Activated T-cell treated with anti-CD3 and anti-CD28 coated beads for 24 hours (primary cell): ENCODE results near the gene TMEM240.
"Not testable (repeated sequence)": the region's sequence is repeated elsewhere in the genome, so short reads cannot be mapped to it uniquely, and the experiment has no call there.

Experiments used
- DNase-seq: peaks from one replicate; pipeline ENCODE4 v3.0.0-alpha.2; 2020; ENCODE audit warnings: low read depth

Gene TMEM240

DNA sequence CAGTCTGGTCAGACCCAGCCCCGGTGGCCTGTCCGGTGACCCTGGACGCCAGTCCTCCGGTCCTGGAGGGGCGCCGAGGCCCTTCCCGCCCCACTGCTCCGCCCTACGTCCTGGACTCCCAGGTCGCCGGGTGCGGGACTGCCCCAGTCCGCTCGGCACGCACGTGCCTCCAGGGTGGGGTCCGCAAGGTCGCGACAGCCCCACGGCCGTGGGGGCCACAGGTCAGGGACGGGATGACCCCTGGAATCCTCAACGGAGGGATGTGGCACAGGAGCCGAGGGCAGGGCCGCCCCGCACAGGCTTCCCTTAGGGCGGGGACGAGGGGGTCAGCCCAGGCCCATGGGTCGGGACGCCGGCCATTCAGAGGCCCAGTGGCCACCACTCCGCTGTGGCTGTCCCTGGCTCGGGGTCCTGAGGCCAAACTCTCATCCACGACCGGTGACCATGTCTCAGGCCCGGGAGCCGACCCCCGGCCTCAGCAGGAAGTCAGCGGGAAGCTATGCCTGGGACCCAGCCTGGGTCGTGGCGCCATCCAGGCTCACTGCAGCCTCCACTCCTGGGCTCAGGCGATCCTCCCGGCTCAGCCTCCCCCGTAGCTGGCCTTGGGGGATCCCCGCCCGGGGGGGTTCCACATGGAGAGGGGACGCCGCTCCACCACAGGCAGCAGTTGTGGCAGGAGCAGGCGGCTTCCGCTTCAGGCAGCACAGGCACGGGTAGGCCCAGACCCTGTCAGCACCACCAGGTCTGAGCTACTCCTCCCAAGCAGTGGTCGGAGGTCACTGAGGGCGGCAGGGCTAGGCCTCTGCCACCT, 599 bp upstream of the TMEM240 start:
- DNase-seq: no peak

- DNase-seq: no peak
Measured at GRCh38 chr1:1539310-1540089, 924 bp downstream of the TMEM240 start.

GRCh38 chr1:1538989-1539309, 1.5 kb downstream of the TMEM240 start:
- no peak for DNase-seq

GRCh38 chr1:1538334-1538733, 2.1 kb downstream of the TMEM240 start:
- no peak for DNase-seq

- DNase-seq: no peak
Measured at GRCh38 chr1:1537626-1538250, 2.7 kb downstream of the TMEM240 start.

- DNase-seq: no peak
Measured at GRCh38 chr1:1536938-1537546, 3.4 kb downstream of the TMEM240 start.

- DNase-seq: no peak
Measured at GRCh38 chr1:1536019-1536937, 4.1 kb downstream of the TMEM240 start.

DNA sequence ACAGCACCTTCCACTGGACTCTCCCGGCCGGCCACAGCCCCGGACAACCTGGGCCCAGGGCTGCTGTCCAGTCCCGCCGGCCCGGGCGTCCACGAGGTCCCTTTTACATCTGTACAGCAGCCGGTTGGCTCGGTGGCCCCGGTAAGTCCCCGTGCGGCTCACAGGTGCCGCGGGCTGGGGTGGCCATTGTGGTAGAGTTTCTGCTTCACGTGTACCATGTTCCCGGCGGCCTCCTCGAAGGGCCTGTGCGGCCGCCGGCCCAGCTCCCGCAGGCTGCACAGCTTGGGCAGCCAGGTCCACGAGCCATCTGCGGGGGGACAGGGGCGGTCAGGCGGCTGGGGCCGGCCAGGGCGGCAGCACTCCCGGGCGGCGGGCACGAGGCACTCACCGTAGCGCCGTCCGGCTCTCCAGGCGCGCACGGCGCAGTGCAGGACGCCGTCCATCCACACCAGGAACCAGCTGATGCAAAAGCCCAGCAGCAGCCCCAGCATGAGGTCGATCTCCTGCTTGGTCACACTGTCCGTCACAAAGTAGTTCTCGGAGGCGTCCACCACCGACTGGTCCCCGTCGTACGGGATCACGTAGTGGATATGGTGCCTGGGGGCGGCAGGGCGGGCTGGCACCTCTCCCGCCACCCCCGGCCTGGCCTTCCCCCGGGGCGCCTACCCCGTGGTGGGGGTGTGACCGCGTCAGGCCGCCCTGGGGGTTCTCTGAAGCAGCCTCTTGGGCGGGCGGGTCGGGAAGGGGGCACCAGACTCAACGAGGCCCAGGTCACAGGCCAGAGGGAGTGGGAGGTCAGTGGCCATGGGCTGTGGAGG, 5.0 kb downstream of the TMEM240 start:
- no peak for DNase-seq

GRCh38 chr1:1534401-1535154, 5.8 kb downstream of the TMEM240 start:
- DNase-seq: no peak

DNA sequence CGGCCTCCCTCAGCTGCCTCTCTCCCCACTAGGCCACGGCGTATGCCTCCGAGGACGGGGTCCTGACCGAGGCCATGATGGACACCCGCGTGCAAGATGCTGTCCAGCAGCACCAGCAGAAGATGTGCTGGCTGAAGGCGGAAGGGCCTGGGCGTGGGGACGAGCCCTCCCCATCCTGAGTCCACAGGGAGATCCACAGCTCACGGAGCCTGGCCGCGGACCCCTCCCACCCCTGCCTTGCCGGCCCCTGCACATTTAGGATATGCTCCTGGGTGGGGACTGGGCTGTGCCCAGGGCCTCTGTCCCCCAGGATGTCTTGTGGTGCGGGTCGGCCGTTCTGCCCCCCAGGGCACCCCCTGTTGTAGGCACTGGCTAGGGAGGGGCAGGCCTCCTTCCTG, 6.5 kb downstream of the TMEM240 start:
- DNase-seq: not testable (repeated sequence)

DNA sequence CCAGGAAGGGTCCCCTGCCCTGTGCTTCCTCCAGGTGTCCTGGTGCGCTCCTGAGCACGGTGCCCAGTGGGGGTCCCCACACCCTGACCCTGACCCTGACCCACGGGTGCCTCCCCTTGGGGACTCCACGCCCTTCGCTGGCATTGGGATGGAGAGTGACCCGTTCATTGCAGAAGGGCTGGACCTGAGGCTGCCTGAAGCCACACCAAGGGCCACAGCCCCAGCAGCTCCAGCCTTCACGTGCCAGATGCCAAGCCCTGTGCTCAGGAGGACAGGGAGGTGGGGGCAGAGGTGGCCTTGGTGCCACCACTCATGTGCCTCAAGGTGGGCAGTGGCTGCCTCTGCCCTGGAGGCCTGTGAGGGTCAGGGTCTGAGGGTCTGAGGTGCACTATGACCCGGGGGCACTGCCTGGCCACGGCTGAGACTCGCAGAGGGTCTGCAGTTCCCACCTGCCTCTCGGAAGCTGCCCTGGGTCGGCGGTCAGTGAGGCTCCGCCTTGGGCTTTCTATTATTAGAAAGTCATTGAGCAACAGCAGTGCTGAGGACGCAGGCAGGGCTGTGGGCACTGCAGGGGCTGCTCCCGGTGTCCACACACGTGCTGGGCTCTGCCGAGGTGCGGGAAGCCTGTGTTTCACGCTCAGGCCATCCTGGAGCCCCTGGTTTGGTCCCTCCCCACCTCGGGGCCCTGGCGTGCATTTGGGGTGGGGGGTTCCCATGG, 7.1 kb downstream of the TMEM240 start:
- not testable (repeated sequence) for DNase-seq

GRCh38 chr1:1531947-1532346, 8.5 kb downstream of the TMEM240 start:
- no peak for DNase-seq

DNA sequence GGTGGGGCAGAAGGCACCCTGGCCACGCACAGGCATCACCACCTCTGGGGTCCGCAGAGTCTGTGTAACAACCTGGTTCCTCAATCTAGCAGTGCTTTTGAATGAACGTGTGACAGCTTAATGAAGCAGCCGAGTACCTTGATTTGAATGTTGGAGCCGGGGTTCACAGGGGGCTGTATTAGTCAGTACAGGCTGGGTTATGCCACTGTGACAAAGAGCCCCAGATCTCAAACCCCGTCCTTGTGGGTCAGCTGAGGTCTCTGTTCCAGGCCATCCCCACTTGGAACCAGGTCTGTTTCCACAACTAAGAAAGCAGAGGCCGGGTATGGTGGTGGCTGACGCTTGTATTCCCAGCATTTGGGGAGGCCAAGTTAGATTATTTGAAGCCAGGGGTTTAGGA, 10.5 kb downstream of the TMEM240 start:
- DNase-seq: no peak

- no peak for DNase-seq
Measured at GRCh38 chr1:1529321-1529720, 11.1 kb downstream of the TMEM240 start.

DNA sequence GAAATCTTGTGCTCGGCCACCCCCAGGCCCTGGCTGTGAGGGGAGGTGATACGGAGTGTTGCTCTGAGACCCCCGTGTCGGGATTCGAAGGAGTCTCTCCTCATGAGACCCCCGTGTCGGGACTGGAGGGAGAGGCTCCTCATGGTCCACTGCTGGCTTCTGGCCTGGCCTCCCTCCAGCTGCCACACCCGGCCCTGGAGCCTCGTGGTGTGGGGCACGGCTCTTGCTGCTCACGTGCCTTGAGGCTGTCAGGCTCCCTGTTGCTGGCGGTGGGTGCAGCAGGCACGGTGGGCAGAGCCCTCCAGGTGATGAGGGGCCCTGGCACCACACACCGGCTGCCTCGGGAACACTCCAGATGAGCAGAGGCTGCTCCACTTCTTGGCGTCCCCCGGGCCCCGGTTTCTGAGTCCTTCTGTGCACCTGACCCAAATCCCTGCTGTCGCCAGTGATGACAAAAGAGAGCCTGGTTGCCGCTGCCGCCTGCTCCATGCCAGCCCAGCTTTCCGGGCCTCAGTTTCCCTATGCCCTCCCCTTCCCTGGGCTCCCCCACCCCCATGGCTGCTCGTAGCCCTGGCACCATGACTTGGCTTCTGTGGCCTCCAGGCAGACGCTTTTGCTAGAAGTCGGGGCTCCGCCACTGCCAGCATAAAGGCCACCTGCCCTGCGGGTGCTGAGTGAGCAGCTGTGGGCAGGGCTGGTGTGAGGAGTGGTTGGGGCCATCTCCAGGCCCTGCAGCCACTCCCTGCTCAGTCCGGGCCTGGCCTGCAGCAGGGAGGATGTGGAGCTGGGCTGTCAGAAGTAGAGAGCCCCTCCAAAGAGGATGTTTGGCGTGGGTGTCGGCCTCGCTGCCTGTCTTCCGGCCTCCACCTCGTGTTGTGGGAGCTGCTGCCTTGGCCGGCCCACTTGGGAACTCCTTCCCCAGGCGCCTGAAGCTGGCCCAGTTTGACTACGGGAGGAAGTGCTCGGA, 11.8 kb downstream of the TMEM240 start:
- no peak for DNase-seq

DNA sequence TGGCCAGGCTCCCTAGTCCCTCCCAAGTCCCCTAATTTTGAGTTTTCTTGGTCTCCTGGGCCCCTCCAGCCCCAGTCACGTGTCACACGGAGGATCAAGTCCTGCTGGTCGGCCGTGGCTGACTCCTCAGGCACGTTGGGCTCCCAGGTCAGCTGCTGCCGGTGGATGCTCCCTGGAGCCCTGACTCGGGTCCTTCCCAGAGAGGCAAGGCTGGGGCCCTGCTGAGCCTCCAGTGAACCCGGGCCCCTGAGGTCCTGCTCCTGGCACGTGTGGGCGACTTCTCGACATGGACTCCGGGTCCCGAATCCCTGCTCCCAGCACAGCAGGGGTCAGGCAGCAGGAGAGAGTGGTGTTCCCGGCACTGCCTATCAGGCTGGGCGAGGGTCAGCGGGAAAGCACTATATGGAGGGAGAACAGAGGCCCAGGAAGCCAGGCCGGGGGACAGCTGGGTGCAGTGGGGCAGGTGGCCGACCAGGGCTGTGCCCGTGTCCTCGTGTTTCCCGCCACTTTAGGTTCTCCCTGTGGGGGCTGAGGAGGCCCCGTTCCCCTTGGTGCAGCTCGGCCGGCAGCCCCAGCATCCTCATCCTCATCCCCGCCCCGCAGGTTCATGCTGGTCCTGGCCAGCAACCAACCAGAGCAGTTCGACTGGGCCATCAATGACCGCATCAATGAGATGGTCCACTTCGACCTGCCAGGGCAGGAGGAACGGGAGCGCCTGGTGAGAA, 13.2 kb downstream of the TMEM240 start:
- DNase-seq: no peak

DNA sequence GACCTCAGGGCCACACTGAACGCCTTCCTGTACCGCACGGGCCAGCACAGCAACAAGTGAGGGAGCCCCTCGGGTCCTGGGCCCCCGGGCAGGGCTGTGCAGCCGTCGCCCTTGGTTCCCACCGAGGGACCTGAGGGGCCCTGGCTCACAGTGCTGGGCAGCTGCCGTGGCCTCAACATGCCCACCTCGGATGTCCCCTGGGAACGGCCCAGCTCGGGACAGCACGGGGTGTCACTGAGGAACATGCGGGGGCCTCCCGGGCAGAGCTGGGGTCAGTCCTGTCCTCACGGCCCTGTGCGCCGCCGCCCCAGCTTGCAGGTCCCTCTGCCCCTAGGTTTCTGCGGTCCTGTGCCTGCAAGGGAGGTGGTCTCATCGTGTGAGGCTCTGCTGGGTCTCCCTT, 13.9 kb downstream of the TMEM240 start:
- DNase-seq: not testable (repeated sequence)
